Epithelial cell of proximal tubule (primary cell): ENCODE data around the gene CDH13. TPM values are rescaled to one million over a fixed set of nuclear protein-coding genes. Genes with fewer than 3 reads are reported as not detected.

Experiments
- DNase-seq: peaks from one replicate; pipeline ENCODE4 v3.0.0-alpha.2; 2011; ENCODE audit warnings: low read depth
- H3K4me3 ChIP-seq: 2 replicates; pipeline ENCODE4 v1.5.1; 2011; ENCODE audit warnings: low read depth, mild to moderate bottlenecking, low read length
- total RNA-seq: library from RNA; depleted of rRNA; stranded (reverse); fragments of >200 nt; gene quantifications from 2 replicates; pipeline ENCODE4 v1.2.3, GENCODE V29; 2015
- TF ChIP-seq, protein P1 (sequence below): conservative IDR thresholded peaks from 2 replicates; pipeline ENCODE4 v1.5.1; 2012; ENCODE audit warnings: low read depth, mild to moderate bottlenecking, low read length

The CDH13 gene
- total RNA-seq, 1 donor from 2014 or later, result 85.4 TPM

DNA sequence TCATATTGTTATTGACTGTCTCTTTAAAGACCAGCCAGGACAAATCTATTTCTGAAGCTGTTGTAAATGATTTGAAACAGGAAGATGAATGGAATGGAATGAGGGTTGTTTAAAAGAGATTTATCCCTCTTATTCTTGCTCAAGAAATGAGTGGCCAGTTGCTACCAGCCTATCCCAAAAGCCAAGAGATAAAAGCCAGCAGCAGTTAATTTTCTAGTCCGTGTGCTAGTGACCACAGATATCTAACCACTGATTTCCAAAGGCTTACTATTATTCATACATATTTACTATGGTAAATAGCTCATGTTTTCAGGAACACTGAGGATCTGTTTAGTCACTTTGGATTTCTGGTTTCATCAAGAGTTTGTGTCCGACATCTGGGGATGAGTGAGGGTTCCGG is 105.7 kb downstream of the CDH13 start:
- no peak for DNase-seq
- TF ChIP-seq, protein P1, sequence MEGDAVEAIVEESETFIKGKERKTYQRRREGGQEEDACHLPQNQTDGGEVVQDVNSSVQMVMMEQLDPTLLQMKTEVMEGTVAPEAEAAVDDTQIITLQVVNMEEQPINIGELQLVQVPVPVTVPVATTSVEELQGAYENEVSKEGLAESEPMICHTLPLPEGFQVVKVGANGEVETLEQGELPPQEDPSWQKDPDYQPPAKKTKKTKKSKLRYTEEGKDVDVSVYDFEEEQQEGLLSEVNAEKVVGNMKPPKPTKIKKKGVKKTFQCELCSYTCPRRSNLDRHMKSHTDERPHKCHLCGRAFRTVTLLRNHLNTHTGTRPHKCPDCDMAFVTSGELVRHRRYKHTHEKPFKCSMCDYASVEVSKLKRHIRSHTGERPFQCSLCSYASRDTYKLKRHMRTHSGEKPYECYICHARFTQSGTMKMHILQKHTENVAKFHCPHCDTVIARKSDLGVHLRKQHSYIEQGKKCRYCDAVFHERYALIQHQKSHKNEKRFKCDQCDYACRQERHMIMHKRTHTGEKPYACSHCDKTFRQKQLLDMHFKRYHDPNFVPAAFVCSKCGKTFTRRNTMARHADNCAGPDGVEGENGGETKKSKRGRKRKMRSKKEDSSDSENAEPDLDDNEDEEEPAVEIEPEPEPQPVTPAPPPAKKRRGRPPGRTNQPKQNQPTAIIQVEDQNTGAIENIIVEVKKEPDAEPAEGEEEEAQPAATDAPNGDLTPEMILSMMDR, result no peak
- no peak overlapping the region for H3K4me3 ChIP-seq

DNA sequence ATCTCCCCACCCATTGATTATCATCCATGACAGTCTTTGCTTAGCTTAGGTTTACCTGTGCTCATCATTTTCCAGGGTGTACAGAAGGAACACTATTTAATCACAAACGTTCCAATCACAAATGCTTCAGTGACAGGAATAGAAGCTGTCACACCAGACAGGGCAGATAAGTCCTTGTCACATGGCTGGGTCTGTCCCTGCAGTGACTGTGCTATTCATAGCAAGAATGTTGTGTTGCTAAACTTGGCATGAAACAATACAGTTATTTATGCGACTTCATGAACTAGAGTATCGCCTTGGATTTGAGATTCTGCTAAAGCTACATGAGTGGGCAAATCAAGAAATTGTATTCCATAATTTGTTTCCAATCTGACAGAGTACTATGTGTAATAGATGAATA is 108.4 kb downstream of the CDH13 start:
- TF ChIP-seq, protein P1, result no peak
- DNase-seq, result no peak
- no peak overlapping the region for H3K4me3 ChIP-seq

GRCh38 chr16:82735673-82736091 is 108.9 kb downstream of the CDH13 start:
- H3K4me3 ChIP-seq, result no peak overlapping the region
- no peak for DNase-seq
- TF ChIP-seq, protein P1, result no peak

GRCh38 chr16:82736224-82736623 is 109.5 kb downstream of the CDH13 start:
- TF ChIP-seq, protein P1, result no peak
- no peak for DNase-seq
- no peak overlapping the region for H3K4me3 ChIP-seq

GRCh38 chr16:82738699-82739098 is 111.9 kb downstream of the CDH13 start:
- no peak for DNase-seq
- no peak overlapping the region for H3K4me3 ChIP-seq
- TF ChIP-seq, protein P1, result peak; percentile 64

DNA sequence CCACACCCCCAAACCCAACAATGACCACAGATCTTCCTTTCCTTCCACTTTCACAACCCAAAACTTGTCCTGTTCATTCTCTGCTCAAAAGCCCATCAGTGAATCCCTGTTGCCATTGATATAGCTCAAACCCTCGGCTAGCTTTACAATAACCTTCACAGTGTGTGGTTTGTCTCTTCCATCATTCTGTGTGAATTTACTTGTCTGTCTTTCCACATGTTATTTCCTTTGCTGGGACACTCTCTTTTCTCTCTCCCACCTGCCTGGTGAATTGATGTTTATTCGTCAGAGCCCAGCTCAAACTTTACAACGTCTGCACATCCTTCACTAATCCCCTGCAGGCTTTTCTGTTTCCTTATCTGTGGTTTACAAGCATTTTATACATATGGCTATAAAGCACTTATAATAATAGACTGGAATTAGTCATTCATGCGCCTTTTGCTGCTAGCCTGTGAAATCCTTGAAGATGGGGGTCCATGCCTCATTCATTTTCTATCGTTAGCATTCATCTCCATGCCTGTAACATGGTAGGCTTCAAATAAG is 114.4 kb downstream of the CDH13 start:
- no peak overlapping the region for H3K4me3 ChIP-seq
- TF ChIP-seq, protein P1, result no peak
- no peak for DNase-seq

- no peak for DNase-seq
- TF ChIP-seq, protein P1, result no peak
- no peak overlapping the region for H3K4me3 ChIP-seq
Measured at GRCh38 chr16:82744958-82745357, 118.2 kb downstream of the CDH13 start.
